H1 (cell line): Measurements from ENCODE around the gene TRAF1. TPM values are rescaled to one million over a fixed set of nuclear protein-coding genes. Genes with fewer than 3 reads are reported as not detected.

ENCODE experiments used
- CTCF ChIA-PET: fragments of 300-600 bp; sonication (Branson Sonifier 250); formaldehyde crosslinking; loops from one replicate; lab custom pipeline; 2021; ENCODE audit not compliant: partially characterized antibody; lab: Charles Lee
- POLR2A ChIA-PET: fragments of 300-600 bp; sonication (Branson Sonifier 250); formaldehyde crosslinking; loops from one replicate; lab custom pipeline; 2021; ENCODE audit warnings: inconsistent platforms; ENCODE audit not compliant: partially characterized antibody; lab: Charles Lee
- DNase-seq, 2 experiments: peaks; one replicate each; pipeline versions ENCODE4 v3.0.0 to v3.0.0-alpha.2; 2010 to 2022; ENCODE audit warnings: low spot score in 2 of 2, low read depth in 1 of 2, mixed read lengths in 1 of 2
- FAIRE-seq: peaks from 2 replicates; lab custom pipeline; 2011; peaks lifted over from hg19 to GRCh38; lab: Jason Lieb, UNC
- H2AFZ ChIP-seq: 2 replicates; pipeline ENCODE4 v1.8.1; 2012; ENCODE audit warnings: low read length, inconsistent platforms
- H2AK5ac ChIP-seq: 2 replicates; pipeline ENCODE4 v1.6.1; 2013; ENCODE audit warnings: low read depth, low read length
- H2BK120ac ChIP-seq: replicated peaks from 2 replicates; pipeline ENCODE3; 2013; ENCODE audit warnings: low read depth, low read length, inconsistent platforms
- H2BK12ac ChIP-seq: 2 replicates; pipeline ENCODE4 v1.6.1; 2013; ENCODE audit warnings: low read depth, low read length
- H2BK15ac ChIP-seq: 2 replicates; pipeline ENCODE4 v1.6.1; 2013; ENCODE audit warnings: low read length
- H2BK20ac ChIP-seq: 2 replicates; pipeline ENCODE4 v1.6.1; 2013; ENCODE audit warnings: low read length
- H2BK5ac ChIP-seq: 2 replicates; pipeline ENCODE4 v1.6.1; 2013; ENCODE audit warnings: low read depth, low read length
- H3K14ac ChIP-seq: 2 replicates; pipeline ENCODE4 v1.6.1; 2013; ENCODE audit warnings: inconsistent platforms; ENCODE audit not compliant: insufficient read length
- H3K18ac ChIP-seq: 2 replicates; pipeline ENCODE4 v1.6.1; 2013; ENCODE audit warnings: low read length; ENCODE audit errors: extremely low read depth
- H3K23ac ChIP-seq: 2 replicates; pipeline ENCODE4 v1.6.1; 2013; ENCODE audit warnings: inconsistent platforms; ENCODE audit not compliant: insufficient read length
- H3K23me2 ChIP-seq: 2 replicates; pipeline ENCODE4 v1.6.1; 2013; ENCODE audit warnings: low read depth, low read length
- H3K27ac ChIP-seq: 2 replicates; pipeline ENCODE4 v1.6.1; 2011; ENCODE audit warnings: low read depth, low read length, inconsistent platforms
- H3K27me3 ChIP-seq, 4 experiments: replicated peaks in 1 of 4; 1 replicate in 1 of 4; 2 replicates in 3 of 4; pipeline versions ENCODE4 v1.6.1 to v1.8.1; 2011 to 2013; ENCODE audit warnings: low read length in 3 of 4, mild to moderate bottlenecking in 3 of 4, inconsistent platforms in 2 of 4, mixed read lengths in 2 of 4, moderate library complexity in 1 of 4; ENCODE audit not compliant: control insufficient read depth in 3 of 4, insufficient read depth in 3 of 4; ENCODE audit errors: extremely low read depth in 1 of 4
- H3K36me3 ChIP-seq, 4 experiments: 2 replicates each; pipeline versions ENCODE4 v1.6.1 to v1.8.1; 2011 to 2013; ENCODE audit warnings: mild to moderate bottlenecking in 4 of 4, low read length in 3 of 4, moderate library complexity in 2 of 4, control low read depth in 1 of 4, inconsistent platforms in 1 of 4; ENCODE audit not compliant: insufficient read depth in 4 of 4, control insufficient read depth in 2 of 4
- H3K4ac ChIP-seq: replicated peaks from 2 replicates; pipeline ENCODE3; 2013; ENCODE audit warnings: low read length, low read depth, mixed read lengths, inconsistent platforms; ENCODE audit not compliant: insufficient read length
- H3K4me1 ChIP-seq, 4 experiments: replicated peaks in 1 of 4; 1 replicate in 1 of 4; 2 replicates in 3 of 4; pipeline versions ENCODE4 v1.6.1 to v1.8.1; 2011 to 2013; ENCODE audit warnings: low read length in 3 of 4, inconsistent platforms in 2 of 4, mixed read lengths in 1 of 4; ENCODE audit not compliant: insufficient read depth in 4 of 4, control insufficient read depth in 3 of 4
- H3K4me2 ChIP-seq, 2 experiments: 2 replicates each; pipeline versions ENCODE4 v1.6.1 to v1.8.1; 2011 to 2013; ENCODE audit warnings: low read depth in 2 of 2, low read length in 2 of 2, control low read depth in 1 of 2, inconsistent platforms in 1 of 2, mild to moderate bottlenecking in 1 of 2; ENCODE audit not compliant: insufficient read depth in 1 of 2
- H3K4me3 ChIP-seq, 4 experiments: fragments of 200-600, 300-600 bp in 1 of 4; sonication (generic), shearing (Covaris generic), sonication (Bioruptor Twin) in 1 of 4; 2 replicates each; pipeline versions ENCODE4 v1.5.1 to v1.8.1; 2011 to 2016; ENCODE audit warnings: low read length in 4 of 4, low read depth in 3 of 4, control low read depth in 2 of 4, inconsistent platforms in 2 of 4, mild to moderate bottlenecking in 2 of 4, mixed read lengths in 1 of 4, moderate library complexity in 1 of 4; ENCODE audit not compliant: insufficient read depth in 2 of 4; ENCODE audit errors: extremely low read depth in 1 of 4
- H3K56ac ChIP-seq: replicated peaks from 2 replicates; pipeline ENCODE3; 2013; ENCODE audit warnings: low read depth, mild to moderate bottlenecking, mixed read lengths, low read length, inconsistent platforms; ENCODE audit not compliant: insufficient read length
- H3K79me1 ChIP-seq: 2 replicates; pipeline ENCODE4 v1.6.1; 2013; ENCODE audit warnings: low read depth, low read length, control low read depth
- H3K79me2 ChIP-seq, 2 experiments: 2 replicates each; pipeline versions ENCODE4 v1.6.1 to v1.8.1; 2012 to 2013; ENCODE audit warnings: low read length in 2 of 2, mild to moderate bottlenecking in 2 of 2, inconsistent platforms in 1 of 2; ENCODE audit not compliant: insufficient read depth in 2 of 2, control insufficient read depth in 1 of 2
- H3K9ac ChIP-seq, 4 experiments: replicated peaks in 1 of 4; 1 replicate in 1 of 4; 2 replicates in 3 of 4; pipeline versions ENCODE4 v1.6.1 to v1.8.1; 2011 to 2013; ENCODE audit warnings: low read depth in 3 of 4, low read length in 3 of 4, control low read depth in 2 of 4, mild to moderate bottlenecking in 2 of 4, moderate library complexity in 2 of 4, inconsistent platforms in 1 of 4; ENCODE audit errors: extremely low read depth in 1 of 4
- H3K9me3 ChIP-seq, 2 experiments: 2 replicates each; pipeline versions ENCODE4 v1.6.1 to v1.8.1; 2012 to 2013; ENCODE audit warnings: mild to moderate bottlenecking in 2 of 2, moderate library complexity in 2 of 2, control low read depth in 1 of 2, inconsistent platforms in 1 of 2, low read depth in 1 of 2, low read length in 1 of 2, mixed read lengths in 1 of 2; ENCODE audit not compliant: insufficient read depth in 2 of 2
- H4K20me1 ChIP-seq, 2 experiments: replicated peaks in 1 of 2; 2 replicates each; pipeline versions ENCODE3 to v1.8.1; 2011 to 2013; ENCODE audit warnings: inconsistent platforms in 2 of 2, low read length in 2 of 2, mild to moderate bottlenecking in 1 of 2; ENCODE audit not compliant: insufficient read depth in 2 of 2, control insufficient read depth in 1 of 2
- H4K5ac ChIP-seq: 2 replicates; pipeline ENCODE4 v1.6.1; 2013; ENCODE audit warnings: low read length, low read depth, mixed read lengths, inconsistent platforms; ENCODE audit not compliant: insufficient read length
- H4K8ac ChIP-seq: 2 replicates; pipeline ENCODE4 v1.8.0; 2013; ENCODE audit warnings: mild to moderate bottlenecking, moderate library complexity, low read length, inconsistent platforms; ENCODE audit not compliant: insufficient read depth; ENCODE audit errors: extremely low read depth
- H4K91ac ChIP-seq: replicated peaks from 2 replicates; pipeline ENCODE3; 2013; ENCODE audit warnings: low read length, mixed read lengths, inconsistent platforms; ENCODE audit not compliant: insufficient read length
- EZH2 ChIP-seq: fragments of 200-600 bp; sonication (generic); IDR thresholded peaks from 2 replicates; pipeline ENCODE4 v1.7.1; 2012; ENCODE audit warnings: low read depth, mild to moderate bottlenecking, moderate library complexity, low read length, inconsistent platforms; ENCODE audit not compliant: severe bottlenecking
- RFX5 ChIP-seq: IDR thresholded peaks from 2 replicates; pipeline ENCODE4 v1.6.1; 2011; ENCODE audit warnings: low read depth, low read length, improper control_type of control experiment, borderline replicate concordance
- ZNF274 ChIP-seq: IDR thresholded peaks from 2 replicates; pipeline ENCODE4 v1.7.0; 2012; ENCODE audit warnings: low read length, borderline replicate concordance; ENCODE audit errors: extremely low read depth
- WGBS, 2 experiments: shearing (Covaris generic) in 1 of 2; methylation state at CpG; one replicate each; pipeline versions ENCODE4 v1.1.6 to v1.1.7; 2013 to 2015; ENCODE audit warnings: low lambda C conversion rate in 2 of 2, mixed read lengths in 2 of 2, inconsistent platforms in 1 of 2, low coverage in 1 of 2, missing lambda C conversion rate in 1 of 2; ENCODE audit not compliant: insufficient replicate concordance in 2 of 2, insufficient coverage in 1 of 2, insufficient read length in 1 of 2; ENCODE audit errors: extremely low coverage in 1 of 2, missing lambda C conversion rate in 1 of 2; 5-methylcytosine and 5-hydroxymethylcytosine counted together
- polyA plus RNA-seq, 7 experiments: library from polyadenylated mRNA; depleted of rRNA in 3 of 7; stranded (reverse) in 5 of 7; unstranded in 2 of 7; fragments of >200 nt in 5 of 7; fragments of 200-250 nt in 2 of 7; gene quantifications; 1 replicate in 5 of 7; 2 replicates in 1 of 7; 4 replicates in 1 of 7; pipeline versions ENCODE4 v1.2.1 to v1.2.3, GENCODE V29; 2011 to 2013; ENCODE audit warnings: missing spikeins in 2 of 7, mixed read lengths in 2 of 7
- total RNA-seq: library from RNA; stranded (reverse); fragmentation: NEBNext Ultra II Directional; extraction: Animal tissue kit (Norgen Biotek cat#: 25700); gene quantifications from 2 replicates; pipeline ENCODE4 v1.2.1, GENCODE V29; 2021

Gene TRAF1
- total and polyA plus RNA-seq, 2 of the 8 experiments (the other 6 are each of a cell fraction or from before 2014, with no cell fraction given) = 1.6 to 3.2 TPM

DNA sequence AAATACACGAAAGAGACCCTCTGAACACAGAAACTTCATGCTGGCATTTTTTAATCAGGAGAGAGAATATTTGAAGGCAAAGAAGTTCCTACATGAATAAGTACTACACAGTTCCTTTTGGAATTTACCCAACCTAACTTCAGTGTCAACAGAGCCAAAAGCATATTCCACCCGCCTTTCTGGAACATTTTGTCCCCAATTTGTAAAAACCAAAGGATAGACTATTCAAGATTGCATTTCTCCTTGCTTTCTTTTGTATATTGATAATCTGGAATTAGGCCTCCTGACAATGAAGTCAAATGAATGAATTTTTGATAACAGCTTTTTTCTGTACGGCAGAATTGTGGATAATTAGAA is 39.4 kb upstream of the TRAF1 start:
- no peak overlapping the region for H3K23ac ChIP-seq
- no peak overlapping the region for H2BK12ac ChIP-seq
- no peaks in the 10 kb centered on the region for H3K23me2 ChIP-seq
- no peak overlapping the region for H2BK120ac ChIP-seq
- H4K8ac ChIP-seq = no peak overlapping the region
- peaks cover 2 to 9% (median 5%) of the 10 kb centered on the region in 4 experiments; a peak in 4 of 7 replicates for H3K4me1 ChIP-seq
- no peak overlapping the region for H2BK20ac ChIP-seq
- H4K91ac ChIP-seq = no peak overlapping the region
- H3K9ac ChIP-seq = no peak overlapping the region
- H3K79me2 ChIP-seq = no peaks in the 10 kb centered on the region
- CTCF ChIA-PET = interaction anchor here (1.1 to 4.1 kb wide), 3 partner anchors 15 to 236 kb away, joined by 4 to 21 read pairs (median 4); no protein-coding TSS in a partner anchor
- no peaks in the 10 kb centered on the region for H3K79me1 ChIP-seq
- H3K27ac ChIP-seq = no peak overlapping the region
- peak overlapping the region; percentile 17 to 27; a peak in 1 of 4 replicates for H3K4me2 ChIP-seq
- H3K36me3 ChIP-seq = no peaks in the 10 kb centered on the region
- FAIRE-seq (no peak), DNase-seq (no peak)
- H4K20me1 ChIP-seq = no peaks in the 10 kb centered on the region
- no peak overlapping the region for H2BK15ac ChIP-seq
- H3K56ac ChIP-seq = no peak overlapping the region
- no peaks in the 10 kb centered on the region for H3K27me3 ChIP-seq
- no peak overlapping the region for H3K18ac ChIP-seq
- H3K4me3 ChIP-seq = no peak overlapping the region
- H2AK5ac ChIP-seq = no peak overlapping the region
- H3K14ac ChIP-seq = no peak overlapping the region
- no peak overlapping the region for H3K4ac ChIP-seq
- no peak overlapping the region for H2BK5ac ChIP-seq
- H3K9me3 ChIP-seq = no peaks in the 10 kb centered on the region
- WGBS, 2 experiments = 68% methylated on average over 3 of the region's 3 CpGs; no CpG with 5 or more reads in 1 of the 2 experiments
- H4K5ac ChIP-seq = no peak overlapping the region
- TF ChIP-seq RFX5 (no peak), EZH2 (no peak), ZNF274 (no peak)
- TF ChIP-seq, all 59 proteins: peak for 0
- H2AFZ ChIP-seq = no peak overlapping the region
- POLR2A ChIA-PET = interaction anchor here (0.6 kb wide), 1 partner anchor 210 kb away, joined by 3 read pairs; no protein-coding TSS in a partner anchor
